HUDEP-2 (cell line): ENCODE results near the gene SPON1.
"Not testable (repeated sequence)": the region's sequence is repeated elsewhere in the genome, so short reads cannot be mapped to it uniquely, and the experiment has no call there.

Source experiments
- DNase-seq, 76 experiments: peaks; one replicate each; lab custom pipeline; 2025; ENCODE audit not compliant: unreplicated experiment in 76 of 76; lab: John Stamatoyannopoulos, UW

Gene SPON1

GRCh38 chr11:14230407-14230806 lies 267.9 kb downstream of the SPON1 start:
- DNase-seq: no peak

GRCh38 chr11:14232652-14233051 lies 270.1 kb downstream of the SPON1 start:
- DNase-seq: no peak

DNA sequence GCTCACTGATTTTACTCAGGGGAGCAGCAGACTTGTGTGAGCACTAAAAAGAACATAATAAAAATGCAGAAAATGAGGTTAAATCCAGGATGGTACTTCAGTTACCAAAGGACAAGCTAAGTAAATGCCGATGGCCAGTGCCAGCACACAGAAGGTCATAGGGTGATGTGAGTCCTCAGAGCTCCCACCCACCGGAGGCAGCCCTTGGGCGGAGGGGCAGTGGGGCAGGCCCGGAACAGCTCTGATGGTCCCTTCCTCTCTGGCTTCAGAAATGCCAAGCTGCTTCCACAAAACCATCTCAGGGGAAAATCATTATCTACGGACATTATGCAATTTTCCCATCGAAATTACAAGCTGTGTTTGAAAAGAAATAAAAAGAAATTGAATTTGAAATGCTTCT lies 271.9 kb downstream of the SPON1 start:
- no peak for DNase-seq

DNA sequence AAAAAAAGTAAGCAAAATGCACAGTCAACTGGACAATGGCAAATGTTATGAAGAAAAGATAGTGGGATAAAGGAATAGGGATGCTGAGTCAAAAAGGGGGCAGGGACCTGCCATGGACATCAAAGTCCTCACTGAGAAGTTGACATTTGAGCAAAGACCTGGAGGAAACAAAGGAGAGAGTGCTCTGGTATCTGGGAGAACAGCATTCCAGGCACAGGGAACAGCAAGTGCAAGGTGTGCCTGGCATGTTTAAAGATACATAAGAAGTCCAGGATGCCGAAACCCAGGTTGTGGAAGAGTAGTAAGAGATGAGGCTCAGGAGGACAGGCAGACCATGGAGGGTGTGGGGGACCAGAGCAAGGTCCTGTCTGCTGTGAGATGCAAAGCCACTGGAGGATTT lies 273.2 kb downstream of the SPON1 start:
- DNase-seq: no peak

DNA sequence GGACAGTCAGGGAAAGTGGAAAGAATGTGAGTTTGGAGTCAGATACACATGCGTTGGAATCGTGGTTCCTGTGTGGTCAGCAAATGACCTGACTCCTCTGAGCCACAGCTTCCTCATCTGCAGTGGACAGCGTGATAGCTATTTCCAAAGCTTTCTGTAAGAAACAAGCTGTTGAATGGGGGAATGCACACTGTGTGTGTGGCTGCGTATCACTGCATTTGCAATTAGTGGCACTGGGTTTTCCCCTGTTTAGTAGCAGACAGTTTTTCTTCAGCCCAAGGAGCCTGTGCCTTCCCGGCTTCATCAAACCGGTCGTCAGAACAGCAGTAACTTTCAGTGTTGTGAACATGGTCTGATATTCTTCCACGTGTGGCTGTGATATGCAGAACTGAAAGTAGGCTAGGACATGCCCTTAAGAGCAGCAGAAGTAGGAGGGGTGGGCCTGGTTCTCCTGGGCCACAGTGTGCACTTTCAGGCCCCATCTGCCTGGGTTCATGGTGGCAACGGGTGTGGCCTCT lies 275.0 kb downstream of the SPON1 start:
- DNase-seq: no peak

DNA sequence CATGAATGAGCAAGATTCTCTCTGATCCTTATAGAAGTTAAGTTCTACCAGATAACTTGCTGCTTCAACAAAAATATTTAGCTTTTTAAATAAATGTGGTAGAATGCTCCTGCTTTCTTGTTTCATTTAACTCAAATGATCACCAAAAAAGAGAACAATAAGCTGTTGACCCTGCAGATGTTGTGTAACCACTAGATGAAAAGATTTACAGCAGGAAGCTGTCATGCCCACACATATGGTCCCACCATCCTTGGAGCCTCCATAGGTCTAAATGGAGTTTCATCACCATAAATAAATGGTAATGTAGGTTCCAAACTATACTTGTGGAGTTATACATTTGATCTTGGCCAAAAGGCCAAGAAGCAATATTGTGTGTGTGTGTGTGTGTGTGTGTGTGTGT lies 277.7 kb downstream of the SPON1 start:
- no peak for DNase-seq

DNA sequence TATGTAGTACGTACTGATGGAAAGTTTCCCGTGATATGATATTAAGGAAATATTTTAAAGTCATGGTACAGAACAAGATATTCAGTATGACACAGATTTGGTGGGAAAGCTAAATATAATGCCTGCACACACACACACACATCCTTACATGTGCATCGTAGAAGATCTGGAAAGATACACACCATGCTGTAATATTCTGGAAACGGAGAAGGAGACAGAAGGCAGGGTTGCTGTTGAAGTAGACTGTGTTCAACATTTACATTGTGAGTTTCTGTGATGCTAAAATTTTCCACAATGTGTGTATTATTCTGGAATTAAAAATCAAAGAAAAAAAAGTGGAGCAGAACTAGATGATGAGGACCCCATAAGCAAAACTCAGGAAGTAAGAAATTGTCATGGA lies 278.4 kb downstream of the SPON1 start:
- DNase-seq: no peak

- no peak for DNase-seq
Observed at GRCh38 chr11:14242187-14242586, 279.7 kb downstream of the SPON1 start.

- no peak for DNase-seq
Observed at GRCh38 chr11:14242733-14243132, 280.2 kb downstream of the SPON1 start.

GRCh38 chr11:14244926-14245325 lies 282.4 kb downstream of the SPON1 start:
- DNase-seq: no peak

- DNase-seq: no peak
Observed at GRCh38 chr11:14245444-14245843, 282.9 kb downstream of the SPON1 start.

- no peak for DNase-seq
Observed at GRCh38 chr11:14248580-14248981, 286.1 kb downstream of the SPON1 start.

GRCh38 chr11:14249121-14249963 lies 286.8 kb downstream of the SPON1 start:
- DNase-seq: peak in 39 of 76 experiments; percentile 2 to 46 (median 12)

DNA sequence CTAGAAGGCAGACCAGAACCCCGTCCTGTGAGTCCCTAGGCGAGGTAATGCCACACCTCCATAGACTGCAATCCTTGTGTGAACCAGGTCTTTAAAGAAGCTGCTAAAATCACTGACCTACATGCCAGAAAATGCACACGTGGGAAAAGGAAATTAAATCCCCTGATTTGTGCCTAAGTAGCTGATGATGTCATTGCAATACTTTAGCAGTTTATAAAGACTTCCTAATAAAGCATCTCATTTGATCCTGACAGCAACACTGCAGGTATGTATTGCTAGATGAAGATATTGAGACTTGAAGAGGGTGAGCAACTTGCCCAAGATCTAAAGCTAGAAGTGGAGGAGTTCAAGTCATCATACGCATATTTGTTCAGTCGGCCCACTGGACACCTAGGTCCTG lies 289.2 kb downstream of the SPON1 start:
- DNase-seq: no peak

- DNase-seq: not testable (repeated sequence)
Observed at GRCh38 chr11:14252501-14252900, 290.0 kb downstream of the SPON1 start.

DNA sequence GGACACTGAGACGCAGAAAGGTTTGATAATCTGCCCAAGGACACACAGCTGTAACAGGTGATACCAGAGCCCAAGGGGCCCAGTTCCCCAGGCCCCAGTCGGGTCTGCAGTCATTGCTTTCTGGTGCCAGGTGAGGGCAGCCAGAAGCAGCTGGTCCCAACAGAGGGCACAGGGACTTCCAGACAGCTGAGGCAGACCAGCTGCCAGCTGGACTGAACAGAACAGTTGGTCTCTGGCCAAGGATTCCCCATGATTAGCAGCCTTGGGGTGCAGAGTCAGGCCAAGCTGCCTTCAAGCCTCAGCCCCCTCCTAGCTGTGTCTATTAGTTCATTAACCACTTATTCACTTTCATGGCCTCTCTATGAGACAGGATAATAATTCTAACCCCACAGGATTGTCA lies 290.9 kb downstream of the SPON1 start:
- no peak for DNase-seq

DNA sequence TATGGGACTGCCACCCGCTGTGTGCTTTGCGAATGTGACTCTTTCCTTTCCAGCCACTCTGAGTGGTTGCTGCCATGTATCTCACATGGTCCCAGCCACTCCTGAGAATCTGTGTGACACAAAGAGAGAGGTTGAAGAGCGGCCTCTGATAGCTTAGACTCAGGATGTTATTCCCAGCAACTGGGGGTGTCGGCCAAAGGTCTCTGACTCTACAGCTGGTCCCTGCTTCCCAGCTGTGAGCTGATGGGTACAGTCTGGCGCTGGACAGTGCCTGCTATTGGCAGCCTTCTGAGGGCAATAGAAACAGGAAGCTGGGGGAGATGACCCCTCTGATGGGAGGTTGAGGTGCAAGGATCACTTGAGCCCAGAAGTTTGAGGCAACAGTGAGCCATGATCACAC lies 291.3 kb downstream of the SPON1 start:
- no peak for DNase-seq

- DNase-seq: no peak
Observed at GRCh38 chr11:14254533-14255237, 292.2 kb downstream of the SPON1 start.

GRCh38 chr11:14255238-14255534 lies 292.7 kb downstream of the SPON1 start:
- no peak for DNase-seq

- no peak for DNase-seq
Observed at GRCh38 chr11:14258221-14258935, 295.9 kb downstream of the SPON1 start.

GRCh38 chr11:14259186-14259784 lies 296.8 kb downstream of the SPON1 start:
- DNase-seq: no peak
